ENCODE data around the gene HPGDS.

DNA sequence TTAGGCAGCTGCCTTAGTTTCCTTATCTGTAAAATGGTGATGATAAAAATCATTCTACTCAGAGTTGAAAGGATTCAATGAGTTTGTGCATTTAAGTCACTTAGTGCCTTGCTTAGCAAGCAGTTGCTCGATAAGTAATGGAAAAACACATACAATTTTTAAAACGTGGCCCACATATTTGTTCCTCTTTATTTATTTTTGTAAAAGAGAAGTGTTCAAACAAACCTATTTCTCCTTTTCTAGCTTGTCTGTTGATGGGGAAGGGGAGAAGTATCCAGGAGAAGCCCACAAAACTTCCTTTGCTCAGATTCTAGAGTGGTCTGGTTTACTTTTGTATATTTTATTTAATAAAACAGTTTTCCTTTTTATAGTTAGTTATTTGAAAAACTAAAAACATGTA lies 3.3 kb upstream of the HPGDS start:
- TF ChIP-seq CTCF (IDR thresholded peaks at IDR 0.05) (no peak), POLR2A (IDR thresholded peaks at IDR 0.05) (no peak)
